H9 (cell line): ENCODE results near the gene TMEM204. TPM values are rescaled to one million over a fixed set of nuclear protein-coding genes. Genes with fewer than 3 reads are reported as not detected.

Source experiments
- DNase-seq: peaks from one replicate; pipeline ENCODE4 v3.0.0-alpha.2; 2017
- H2AFZ ChIP-seq: one replicate; pipeline ENCODE4 v1.6.1; 2013; ENCODE audit warnings: mild to moderate bottlenecking, low read length, control low read depth, moderate library complexity
- H2AK5ac ChIP-seq: 2 replicates; pipeline ENCODE4 v1.6.1; 2013; ENCODE audit warnings: low read length, control low read depth, mixed read lengths; ENCODE audit not compliant: insufficient read length
- H2BK120ac ChIP-seq: one replicate; pipeline ENCODE4 v1.6.1; 2013; ENCODE audit warnings: low read depth, mild to moderate bottlenecking, low read length, control low read depth, inconsistent platforms; ENCODE audit not compliant: poor library complexity, severe bottlenecking
- H2BK12ac ChIP-seq: 2 replicates; pipeline ENCODE4 v1.6.1; 2013; ENCODE audit warnings: low read length, control low read depth, mixed read lengths, low read depth; ENCODE audit not compliant: insufficient read length
- H2BK15ac ChIP-seq: 2 replicates; pipeline ENCODE4 v1.6.1; 2013; ENCODE audit warnings: low read depth, low read length, control low read depth
- H2BK20ac ChIP-seq: one replicate; pipeline ENCODE4 v1.6.1; 2013; ENCODE audit warnings: low read depth, mild to moderate bottlenecking, low read length, control low read depth, inconsistent platforms; ENCODE audit not compliant: poor library complexity, severe bottlenecking
- H2BK5ac ChIP-seq: 2 replicates; pipeline ENCODE4 v1.6.1; 2013; ENCODE audit warnings: low read length, control low read depth, mixed read lengths; ENCODE audit not compliant: insufficient read length
- H3K14ac ChIP-seq: 2 replicates; pipeline ENCODE4 v1.6.1; 2013; ENCODE audit warnings: low read length, control low read depth; ENCODE audit not compliant: insufficient read depth
- H3K18ac ChIP-seq: 2 replicates; pipeline ENCODE4 v1.6.1; 2013; ENCODE audit warnings: low read depth, mild to moderate bottlenecking, mixed read lengths, low read length, control low read depth; ENCODE audit not compliant: insufficient read length
- H3K23ac ChIP-seq: 2 replicates; pipeline ENCODE4 v1.6.1; 2013; ENCODE audit warnings: low read length, control low read depth, mixed read lengths, low read depth; ENCODE audit not compliant: insufficient read length
- H3K23me2 ChIP-seq: 2 replicates; pipeline ENCODE4 v1.6.1; 2013; ENCODE audit warnings: low read depth, mild to moderate bottlenecking, mixed read lengths, low read length, control low read depth; ENCODE audit not compliant: insufficient read length, poor library complexity, severe bottlenecking
- H3K27ac ChIP-seq: 2 replicates; pipeline ENCODE4 v1.5.1; 2013; ENCODE audit warnings: low read length, control low read depth, mixed read lengths, low read depth; ENCODE audit not compliant: insufficient read length
- H3K27me3 ChIP-seq: 2 replicates; pipeline ENCODE4 v1.6.1; 2013; ENCODE audit warnings: low read length, control low read depth, inconsistent platforms; ENCODE audit not compliant: insufficient read depth
- H3K4ac ChIP-seq: 2 replicates; pipeline ENCODE4 v1.6.1; 2013; ENCODE audit warnings: low read depth, mild to moderate bottlenecking, control low read depth, inconsistent platforms, low read length, moderate library complexity
- H3K4me1 ChIP-seq: 2 replicates; pipeline ENCODE4 v1.6.1; 2013; ENCODE audit warnings: low read length, control low read depth, inconsistent platforms; ENCODE audit not compliant: insufficient read depth
- H3K4me2 ChIP-seq: 2 replicates; pipeline ENCODE4 v1.6.1; 2013; ENCODE audit warnings: low read length, control low read depth, mixed read lengths; ENCODE audit not compliant: insufficient read length, insufficient read depth
- H3K56ac ChIP-seq: 2 replicates; pipeline ENCODE4 v1.6.1; 2013; ENCODE audit warnings: low read depth, mild to moderate bottlenecking, mixed read lengths, low read length, control low read depth; ENCODE audit not compliant: insufficient read length
- H3K79me1 ChIP-seq: 2 replicates; pipeline ENCODE4 v1.6.1; 2013; ENCODE audit warnings: low read depth, mild to moderate bottlenecking, moderate library complexity, low read length, control low read depth, inconsistent platforms; ENCODE audit not compliant: insufficient read depth, poor library complexity, severe bottlenecking
- H3K79me2 ChIP-seq: 2 replicates; pipeline ENCODE4 v1.6.1; 2013; ENCODE audit warnings: low read length, control low read depth, inconsistent platforms; ENCODE audit not compliant: insufficient read depth
- H3K9ac ChIP-seq: 2 replicates; pipeline ENCODE4 v1.6.1; 2013; ENCODE audit warnings: low read length, control low read depth, mixed read lengths; ENCODE audit not compliant: insufficient read length; ENCODE audit errors: extremely low read depth
- H3K9me3 ChIP-seq: one replicate; pipeline ENCODE4 v1.6.1; 2013; ENCODE audit warnings: low read depth, low read length, inconsistent platforms; ENCODE audit not compliant: control insufficient read depth
- H3T11ph ChIP-seq: one replicate; pipeline ENCODE4 v1.6.1; 2013; ENCODE audit warnings: mild to moderate bottlenecking, low read length, control low read depth, inconsistent platforms
- H4K20me1 ChIP-seq: one replicate; pipeline ENCODE4 v1.6.1; 2013; ENCODE audit not compliant: control insufficient read depth, insufficient read length, insufficient read depth
- H4K5ac ChIP-seq: 2 replicates; pipeline ENCODE4 v1.6.1; 2013; ENCODE audit warnings: low read depth, mild to moderate bottlenecking, mixed read lengths, low read length, control low read depth; ENCODE audit not compliant: insufficient read length
- H4K8ac ChIP-seq: replicated peaks from 2 replicates; pipeline ENCODE4 v1.6.1; 2013; ENCODE audit warnings: low read length, control low read depth, mixed read lengths, low read depth; ENCODE audit not compliant: insufficient read length
- H4K91ac ChIP-seq: 2 replicates; pipeline ENCODE4 v1.6.1; 2013; ENCODE audit warnings: low read depth, mild to moderate bottlenecking, moderate library complexity, mixed read lengths, low read length, control low read depth; ENCODE audit not compliant: insufficient read length
- H3K27ac Mint-ChIP-seq, 3 experiments: 2 replicates in 2 of 3; 3 replicates in 1 of 3; pipeline ENCODE4 v1.8.0; 2020 to 2021; ENCODE audit warnings: mixed read lengths in 3 of 3, mild to moderate bottlenecking in 1 of 3, moderate library complexity in 1 of 3
- H3K27me3 Mint-ChIP-seq: 2 replicates; pipeline ENCODE4 v1.8.0; 2021; ENCODE audit warnings: low read depth, mild to moderate bottlenecking, moderate library complexity, mixed read lengths
- H3K36me3 Mint-ChIP-seq, 3 experiments: 2 replicates in 2 of 3; 3 replicates in 1 of 3; pipeline ENCODE4 v1.8.0; 2020 to 2021; ENCODE audit warnings: low read depth in 3 of 3, mixed read lengths in 3 of 3; ENCODE audit not compliant: insufficient read depth in 1 of 3
- H3K4me1 Mint-ChIP-seq, 2 experiments: 2 replicates each; pipeline ENCODE4 v1.8.0; 2020; ENCODE audit warnings: mixed read lengths in 2 of 2
- H3K4me3 Mint-ChIP-seq, 2 experiments: 2 replicates in 1 of 2; 3 replicates in 1 of 2; pipeline ENCODE4 v1.8.0; 2020 to 2021; ENCODE audit warnings: mild to moderate bottlenecking in 2 of 2, mixed read lengths in 2 of 2, moderate library complexity in 1 of 2
- H3K9me3 Mint-ChIP-seq, 2 experiments: 2 replicates in 1 of 2; 3 replicates in 1 of 2; pipeline ENCODE4 v1.8.0; 2020; ENCODE audit warnings: mild to moderate bottlenecking in 2 of 2, mixed read lengths in 2 of 2, moderate library complexity in 1 of 2
- WGBS: extraction: QIAGEN DNeasy Blood & Tissue Kit; methylation state at CpG from one replicate; pipeline ENCODE4 v1.1.7; 2013; ENCODE audit warnings: missing lambda C conversion rate, low lambda C conversion rate, mixed read lengths; ENCODE audit not compliant: insufficient read length; ENCODE audit errors: extremely low coverage; 5-methylcytosine and 5-hydroxymethylcytosine counted together
- total RNA-seq: library from RNA; stranded (reverse); gene quantifications from 2 replicates; pipeline ENCODE4 v1.2.1, GENCODE V29; 2021
- TF ChIP-seq, protein P1 (sequence below): fragments of 200-600 bp; sonication (generic); conservative IDR thresholded peaks from 3 replicates; pipeline ENCODE4 v1.8.0; 2021; ENCODE audit warnings: antibody characterized with exemption, mild to moderate bottlenecking

Gene TMEM204
- total RNA-seq, 1 experiment from 2014 or later = not detected

DNA sequence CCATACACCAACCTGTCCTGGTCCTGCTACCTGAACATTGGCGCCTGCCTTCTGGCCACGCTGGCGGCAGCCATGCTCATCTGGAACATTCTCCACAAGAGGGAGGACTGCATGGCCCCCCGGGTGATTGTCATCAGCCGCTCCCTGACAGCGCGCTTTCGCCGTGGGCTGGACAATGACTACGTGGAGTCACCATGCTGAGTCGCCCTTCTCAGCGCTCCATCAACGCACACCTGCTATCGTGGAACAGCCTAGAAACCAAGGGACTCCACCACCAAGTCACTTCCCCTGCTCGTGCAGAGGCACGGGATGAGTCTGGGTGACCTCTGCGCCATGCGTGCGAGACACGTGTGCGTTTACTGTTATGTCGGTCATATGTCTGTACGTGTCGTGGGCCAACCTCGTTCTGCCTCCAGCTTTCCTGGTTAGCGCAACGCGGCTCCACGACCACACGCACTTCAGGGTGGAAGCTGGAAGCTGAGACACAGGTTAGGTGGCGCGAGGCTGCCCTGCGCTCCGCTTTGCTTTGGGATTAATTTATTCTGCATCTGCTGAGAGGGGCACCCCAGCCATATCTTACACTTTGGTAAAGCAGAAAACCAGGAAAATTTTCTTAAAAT is 21.5 kb downstream of the TMEM204 start:
- Histone ChIP-seq H2AK5ac (no peak overlapping the region), H2BK5ac (no peak overlapping the region), H4K91ac (no peak overlapping the region), H4K5ac (peak overlapping the region; percentile 16), H3T11ph (no peak overlapping the region), H4K8ac (no peak overlapping the region), H4K20me1 (no peaks in the 10 kb centered on the region), H3K23me2 (no peaks in the 10 kb centered on the region), H3K9ac (no peak overlapping the region), H3K56ac (no peak overlapping the region), H3K79me2 (no peaks in the 10 kb centered on the region), H3K18ac (no peak overlapping the region), H3K23ac (no peak overlapping the region), H3K4me1 (no peaks in the 10 kb centered on the region), H3K4me2 (no peak overlapping the region), H3K4ac (no peak overlapping the region; the same call in 1 of the 2 replicates), H3K79me1 (no peaks in the 10 kb centered on the region), H2BK15ac (no peak overlapping the region), H3K9me3 (no peaks in the 10 kb centered on the region), H3K27ac (no peak overlapping the region), H2AFZ (no peak overlapping the region), H2BK12ac (no peak overlapping the region), H3K14ac (no peak overlapping the region), H2BK120ac (no peak overlapping the region), H2BK20ac (no peak overlapping the region), H3K27me3 (no peaks in the 10 kb centered on the region)
- no peaks in the 10 kb centered on the region for H3K9me3 Mint-ChIP-seq
- peaks cover 6 to 25% (median 24%) of the 10 kb centered on the region in 3 experiments for H3K36me3 Mint-ChIP-seq
- TF ChIP-seq, protein P1, sequence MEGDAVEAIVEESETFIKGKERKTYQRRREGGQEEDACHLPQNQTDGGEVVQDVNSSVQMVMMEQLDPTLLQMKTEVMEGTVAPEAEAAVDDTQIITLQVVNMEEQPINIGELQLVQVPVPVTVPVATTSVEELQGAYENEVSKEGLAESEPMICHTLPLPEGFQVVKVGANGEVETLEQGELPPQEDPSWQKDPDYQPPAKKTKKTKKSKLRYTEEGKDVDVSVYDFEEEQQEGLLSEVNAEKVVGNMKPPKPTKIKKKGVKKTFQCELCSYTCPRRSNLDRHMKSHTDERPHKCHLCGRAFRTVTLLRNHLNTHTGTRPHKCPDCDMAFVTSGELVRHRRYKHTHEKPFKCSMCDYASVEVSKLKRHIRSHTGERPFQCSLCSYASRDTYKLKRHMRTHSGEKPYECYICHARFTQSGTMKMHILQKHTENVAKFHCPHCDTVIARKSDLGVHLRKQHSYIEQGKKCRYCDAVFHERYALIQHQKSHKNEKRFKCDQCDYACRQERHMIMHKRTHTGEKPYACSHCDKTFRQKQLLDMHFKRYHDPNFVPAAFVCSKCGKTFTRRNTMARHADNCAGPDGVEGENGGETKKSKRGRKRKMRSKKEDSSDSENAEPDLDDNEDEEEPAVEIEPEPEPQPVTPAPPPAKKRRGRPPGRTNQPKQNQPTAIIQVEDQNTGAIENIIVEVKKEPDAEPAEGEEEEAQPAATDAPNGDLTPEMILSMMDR = no peak
- H3K27ac Mint-ChIP-seq = no peak overlapping the region
- H3K4me1 Mint-ChIP-seq = peaks cover 8 to 10% of the 10 kb centered on the region in 2 experiments; a peak in 3 of 4 replicates
- WGBS = no CpG with 5 or more reads among the region's 34 CpGs
- H3K4me3 Mint-ChIP-seq = no peak overlapping the region
- H3K27me3 Mint-ChIP-seq = no peaks in the 10 kb centered on the region
- DNase-seq = no peak
